K562 (cell line): ENCODE measurements around the gene INPP4B.

Source experiments
- HDAC6 ChIP-seq: IDR thresholded peaks from 2 replicates; pipeline ENCODE4 v1.6.1; 2012; ENCODE audit warnings: low read depth, mild to moderate bottlenecking, control low read depth, inconsistent platforms, low read length, moderate library complexity
- HMG20B ChIP-seq: fragments of 250-450 bp; sonication (Bioruptor Pico); IDR thresholded peaks from 2 replicates; pipeline ENCODE4 v1.5.0; 2021; ENCODE audit warnings: mild to moderate bottlenecking
- ZNF3 ChIP-seq: fragments of 250-450 bp; sonication (Bioruptor Pico); IDR thresholded peaks from 2 replicates; pipeline ENCODE4 v1.5.0; 2021; ENCODE audit warnings: mild to moderate bottlenecking, moderate library complexity

GRCh38 chr4:142509881-142510280 lies 336.2 kb downstream of the INPP4B start:
- TF ChIP-seq HMG20B (CRISPR knock-in tag) (no peak), HDAC6 (no peak), ZNF3 (CRISPR knock-in tag) (no peak)
